HG03103 (cell line): ENCODE results near the gene TADA2B.

ENCODE experiments used
- ATAC-seq: cut with Tn5 transposase; IDR thresholded peaks from one replicate; pipeline ENCODE4 v1.9.1; 2021; ENCODE audit warnings: low read depth; ENCODE audit not compliant: unreplicated experiment

Gene TADA2B

DNA sequence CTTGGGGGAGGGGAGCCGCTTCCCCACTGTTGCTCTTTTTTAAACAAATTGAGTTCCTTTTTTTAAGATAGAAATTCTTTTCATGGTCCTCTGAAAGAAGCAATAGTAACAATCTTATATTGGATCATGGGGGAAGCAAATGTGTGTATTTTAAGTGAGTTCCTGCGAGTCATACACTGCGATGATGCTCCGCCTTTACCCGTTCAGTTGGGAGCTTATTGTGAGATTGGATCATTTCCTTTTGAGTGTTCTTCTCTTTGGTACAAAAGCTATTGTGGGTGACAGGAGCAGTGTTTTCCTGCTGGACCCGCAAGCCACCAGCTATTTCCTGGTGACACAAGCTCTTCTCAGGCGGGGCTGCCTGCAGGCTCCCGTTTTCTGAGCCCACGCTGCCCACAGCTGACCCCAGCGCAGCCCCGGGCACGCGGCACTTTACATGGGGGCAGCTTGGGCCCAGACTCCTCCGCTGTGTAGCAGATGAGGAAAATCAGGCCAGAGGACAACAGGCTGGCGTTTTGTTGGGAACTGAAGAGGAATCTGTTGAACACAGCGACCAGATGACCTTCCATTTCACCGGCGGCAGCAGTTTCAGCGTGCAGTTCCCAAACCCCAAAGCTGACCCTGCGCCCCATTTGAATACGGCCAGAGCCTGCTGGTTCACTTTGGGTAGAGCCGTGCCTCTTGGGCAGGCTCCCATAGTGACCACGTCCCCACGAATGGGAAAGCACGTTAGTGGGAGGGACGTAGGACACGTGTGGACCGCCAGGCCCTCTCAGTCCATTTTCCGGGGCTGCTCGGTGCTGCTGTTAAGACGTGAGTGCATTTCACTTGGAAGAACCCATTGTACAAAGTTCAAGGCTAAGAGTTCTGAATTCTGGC lies 12.2 kb downstream of the TADA2B start:
- no peak for ATAC-seq

DNA sequence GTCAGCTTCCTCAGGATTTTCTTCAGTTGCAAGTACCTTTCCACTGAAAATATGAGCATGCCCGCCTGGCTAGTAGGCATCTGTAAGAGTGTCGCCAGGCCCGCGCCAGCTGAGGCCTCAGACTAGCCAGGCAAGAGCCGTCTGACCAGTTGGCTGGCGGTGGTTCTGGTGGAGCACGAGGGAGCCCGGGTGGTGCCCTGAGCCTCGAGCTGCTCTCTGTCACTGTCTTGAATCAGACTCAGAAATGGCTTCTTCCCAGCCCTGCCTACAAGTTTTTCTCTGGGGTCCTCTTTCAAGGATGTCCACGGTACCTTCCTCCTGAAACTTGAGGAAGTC lies 12.8 kb downstream of the TADA2B start:
- no peak for ATAC-seq

DNA sequence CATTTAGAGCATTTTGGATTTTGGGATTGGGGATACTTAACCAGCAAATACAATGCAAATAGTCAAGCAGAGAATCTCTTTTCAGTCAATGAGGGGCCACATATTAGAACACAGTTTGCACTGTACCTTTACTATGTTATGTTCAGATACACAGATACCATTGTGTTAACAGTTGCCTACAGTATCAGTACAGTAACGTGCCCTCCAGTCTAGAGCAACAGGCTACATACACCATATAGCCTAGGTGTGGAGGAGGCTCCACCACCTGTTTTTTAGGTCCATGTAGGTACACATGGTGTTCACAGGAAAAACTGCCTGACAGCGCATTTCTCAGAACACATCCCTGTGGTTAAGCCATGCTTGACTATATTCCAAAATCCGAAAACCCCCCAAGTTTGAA lies 15.6 kb downstream of the TADA2B start:
- ATAC-seq = no peak

DNA sequence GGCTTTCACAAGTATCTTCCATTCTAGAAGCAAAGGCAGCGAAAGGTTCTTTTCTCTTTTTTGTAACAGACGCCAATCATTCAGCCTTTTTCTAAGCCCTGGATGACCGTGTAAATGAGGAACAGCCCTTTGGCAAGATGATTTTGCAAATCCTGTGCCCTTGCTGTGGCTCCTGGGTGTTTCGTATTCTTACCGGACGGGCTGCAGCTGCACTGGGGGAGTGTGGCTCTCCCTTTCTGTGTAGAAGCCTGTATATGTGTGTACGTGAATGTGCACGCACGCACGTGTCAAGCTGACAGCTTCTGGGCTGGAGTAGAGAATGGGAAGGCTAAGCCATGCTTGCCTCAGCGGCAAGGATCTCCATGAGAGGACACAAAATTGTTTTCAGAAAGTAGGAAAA lies 16.5 kb downstream of the TADA2B start:
- no peak for ATAC-seq

DNA sequence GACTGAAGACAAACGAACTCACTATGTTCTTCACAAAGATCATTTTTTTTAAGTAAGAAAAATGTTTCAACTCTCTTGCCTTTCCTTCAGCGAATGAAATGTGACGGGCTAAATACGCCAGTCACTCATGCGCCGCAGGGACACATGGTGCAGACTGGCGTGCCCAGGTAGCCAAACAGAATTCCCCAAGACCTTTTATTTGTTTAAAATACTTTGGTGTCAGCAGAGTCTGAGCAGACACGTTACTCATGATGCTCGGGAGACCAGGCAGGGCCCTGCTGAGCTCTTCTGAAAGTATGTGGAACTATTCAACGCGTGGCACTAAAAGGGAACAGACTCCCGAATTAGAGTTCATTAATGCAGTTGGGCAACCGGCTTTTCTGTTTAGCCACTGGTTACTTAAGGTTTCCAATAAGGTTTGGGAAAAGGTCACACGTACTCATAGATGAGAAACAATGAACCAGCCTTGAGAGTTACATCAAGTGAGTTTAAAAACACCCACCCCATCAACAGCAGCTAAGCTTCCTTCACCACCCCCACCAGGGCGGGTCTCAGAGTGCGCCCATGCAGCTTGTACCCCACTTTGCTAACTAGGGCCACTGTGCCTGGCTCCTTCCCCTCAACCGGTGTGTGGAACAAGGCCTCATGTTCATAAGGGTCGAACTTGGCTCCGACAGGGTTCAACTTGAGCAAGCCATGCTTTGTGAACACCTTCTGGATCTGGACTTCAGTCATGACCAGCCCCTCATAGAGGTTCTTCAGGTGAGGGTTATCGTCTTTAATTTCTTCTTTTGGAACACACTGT lies 17.4 kb downstream of the TADA2B start:
- no peak for ATAC-seq

DNA sequence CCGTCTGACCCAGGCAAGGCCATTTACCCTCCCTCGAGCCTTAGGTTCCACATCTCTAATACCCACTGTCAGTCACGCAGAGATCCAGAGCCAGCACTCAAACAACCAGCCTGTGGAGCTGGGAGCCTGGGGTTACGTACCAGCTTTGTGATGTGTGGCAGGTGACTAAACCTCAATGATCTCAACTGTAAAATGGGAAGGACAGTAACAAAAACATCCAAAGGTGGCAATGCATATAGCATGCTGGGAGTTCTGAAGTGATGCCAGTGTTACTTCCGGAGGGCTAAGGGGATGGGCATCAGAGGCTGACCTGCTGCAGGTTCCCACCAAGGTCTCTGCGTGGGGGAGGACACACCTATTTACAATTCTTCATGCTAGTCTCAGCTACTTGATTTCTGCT lies 18.6 kb downstream of the TADA2B start:
- no peak for ATAC-seq

GRCh38 chr4:7062816-7063215 lies 19.6 kb downstream of the TADA2B start:
- no peak for ATAC-seq

DNA sequence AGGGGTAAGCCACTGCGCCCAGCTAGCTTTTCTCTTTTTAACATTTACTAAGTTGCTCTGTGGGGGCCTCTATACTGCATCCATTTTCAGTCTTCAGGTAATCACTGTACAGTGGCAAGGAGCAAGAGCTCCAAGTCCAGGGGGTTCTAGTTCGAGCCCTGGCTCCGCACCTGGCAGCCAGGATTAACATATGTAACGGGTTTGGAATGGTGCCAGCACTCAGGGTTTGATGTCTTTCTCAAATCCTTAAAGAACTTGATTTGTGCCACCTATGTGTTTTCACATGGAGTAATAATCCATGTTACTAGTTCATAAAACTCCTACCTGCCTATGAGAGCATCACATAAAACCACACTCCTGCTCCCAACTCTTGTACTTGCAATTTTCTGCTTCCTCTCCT lies 20.2 kb downstream of the TADA2B start:
- no peak for ATAC-seq

- no peak for ATAC-seq
Measured at GRCh38 chr4:7066006-7066405, 22.8 kb downstream of the TADA2B start.

- no peak for ATAC-seq
Measured at GRCh38 chr4:7066493-7066892, 23.3 kb downstream of the TADA2B start.

DNA sequence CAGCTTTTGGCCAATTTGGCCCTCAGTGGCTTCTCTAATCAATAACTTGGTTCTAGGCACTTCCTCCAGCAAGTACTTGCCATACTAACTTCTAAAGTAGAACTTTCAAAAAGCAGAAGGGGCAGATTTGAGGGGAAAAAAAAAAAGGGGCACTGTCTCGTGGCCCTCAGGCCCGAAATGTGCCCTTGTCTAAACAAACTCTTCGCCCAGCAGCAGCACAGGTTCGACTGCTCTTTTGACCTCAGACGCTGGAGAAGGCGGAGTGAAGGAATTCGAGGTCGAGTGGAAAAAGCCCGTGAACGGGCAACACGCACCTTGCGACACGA lies 23.9 kb downstream of the TADA2B start:
- ATAC-seq = no peak

DNA sequence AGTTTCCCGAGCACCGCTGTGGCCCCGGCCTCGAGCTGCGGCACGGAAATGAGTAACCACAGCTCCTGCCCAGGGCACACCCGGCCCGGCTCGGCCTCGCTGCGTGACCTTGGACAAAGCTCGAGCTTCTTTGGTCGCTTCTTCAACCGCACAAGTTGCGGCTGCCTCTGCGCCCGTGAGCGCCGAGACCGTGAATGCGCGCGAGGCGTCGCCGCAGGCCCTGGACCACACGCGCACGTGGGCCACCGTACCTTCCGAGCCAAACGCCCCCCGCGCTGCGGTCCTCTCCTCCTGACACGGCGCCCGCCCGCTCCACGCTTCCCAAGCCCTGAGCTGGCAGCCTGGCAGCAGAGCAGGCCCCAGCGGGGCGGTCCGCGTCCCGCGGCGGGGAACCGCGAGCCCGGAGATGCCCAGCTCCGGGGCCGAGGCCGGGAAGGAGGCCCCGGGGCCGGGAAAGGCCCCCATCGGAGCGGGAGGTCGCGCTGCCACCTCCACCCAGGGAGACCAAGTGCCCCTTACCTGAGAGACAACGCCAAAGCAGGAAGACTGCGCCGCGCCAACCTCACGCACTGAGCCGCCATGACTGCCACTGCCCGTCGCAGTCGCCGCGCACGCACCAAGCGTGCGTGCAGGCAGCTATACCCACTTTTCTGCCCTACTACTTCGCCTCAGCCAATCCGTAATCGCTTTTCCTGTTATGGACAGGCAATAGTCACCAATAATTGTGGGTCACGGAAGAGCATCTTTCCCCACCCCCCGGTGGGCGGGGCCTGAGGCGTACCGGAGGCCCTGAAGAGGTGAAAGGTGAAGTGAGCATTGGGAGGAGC lies 24.5 kb downstream of the TADA2B start, which contains the start of gene GRPEL1:
Gene GRPEL1, minus strand, starts transcription at position 613 of the 827 bp plus-strand sequence. Its CDS starts 32 bp downstream, at position 581.
- peak; percentile 84 for ATAC-seq

- no peak for ATAC-seq
Measured at GRCh38 chr4:7068279-7068842, 25.2 kb downstream of the TADA2B start.

- ATAC-seq = no peak
Measured at GRCh38 chr4:7068883-7069282, 25.7 kb downstream of the TADA2B start.

DNA sequence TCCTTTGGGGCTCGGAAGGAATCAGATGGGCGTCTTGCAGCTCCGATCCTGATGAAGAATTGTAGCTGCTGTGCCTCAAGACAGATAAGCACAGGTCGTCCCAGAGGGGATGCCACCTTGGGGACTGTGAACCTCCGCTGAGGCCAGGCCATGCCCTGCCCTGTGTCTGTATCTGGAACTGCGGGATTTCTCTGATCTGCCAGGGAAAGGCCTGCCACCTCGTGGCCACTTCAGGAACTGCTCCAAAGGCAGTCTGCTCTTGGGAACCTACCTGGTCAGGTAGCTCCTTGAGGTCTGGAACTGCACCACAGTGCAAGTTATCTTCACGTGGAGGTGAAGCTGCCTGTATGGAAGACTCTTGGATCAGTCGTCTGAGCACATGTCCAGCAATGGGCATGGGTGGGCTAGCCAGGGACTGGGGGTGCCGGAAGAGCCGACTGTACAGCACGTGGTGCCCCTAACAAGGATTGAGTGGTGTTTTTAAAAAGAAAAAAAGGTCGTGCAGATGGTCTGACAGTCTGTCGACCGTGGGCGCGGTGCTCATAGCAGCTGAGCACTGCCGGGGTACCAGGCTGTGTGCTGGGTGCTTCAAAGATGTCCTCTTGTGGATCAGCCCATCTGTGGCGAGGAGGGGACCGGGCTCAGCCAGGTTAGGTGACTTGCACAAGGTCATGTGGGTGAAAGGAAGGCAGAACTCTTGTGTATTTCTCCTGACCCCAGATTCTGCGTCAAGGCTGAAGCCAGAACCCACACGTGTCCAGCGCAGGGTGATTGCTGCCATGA lies 27.7 kb downstream of the TADA2B start:
- peak; percentile 28 for ATAC-seq

GRCh38 chr4:7073059-7073458 lies 29.9 kb downstream of the TADA2B start:
- no peak for ATAC-seq

- ATAC-seq = no peak
Measured at GRCh38 chr4:7073526-7074390, 30.6 kb downstream of the TADA2B start.

DNA sequence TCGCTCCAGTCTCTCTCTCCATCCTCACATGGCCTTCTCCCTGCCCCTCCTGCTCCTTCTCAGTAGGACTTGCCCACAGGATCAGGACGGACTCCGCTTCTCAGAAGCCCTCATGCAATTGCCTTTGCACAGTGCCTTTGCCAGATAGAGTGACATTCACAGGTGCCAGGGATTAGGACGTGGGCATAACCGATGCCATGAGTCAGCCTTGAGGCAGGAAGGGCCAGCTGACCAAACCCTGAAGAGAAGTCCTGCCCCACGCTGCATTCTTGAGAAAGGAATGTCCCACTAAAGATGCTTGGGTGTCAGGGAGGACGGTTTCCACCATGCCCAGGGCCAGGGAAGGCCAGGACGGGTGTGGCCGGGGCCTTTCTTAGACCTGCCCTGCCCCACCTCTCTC lies 31.3 kb downstream of the TADA2B start:
- ATAC-seq = no peak
